RPMI8226 (cell line): ENCODE results near the gene YY1.

ENCODE experiments used
- DNase-seq: peaks from one replicate; pipeline ENCODE4 v3.0.0-alpha.2; 2015

The YY1 gene

GRCh38 chr14:100317912-100318808, 79.2 kb downstream of the YY1 start:
- DNase-seq, result peak; percentile 58

GRCh38 chr14:100320157-100320856, 81.4 kb downstream of the YY1 start:
- DNase-seq, result no peak

- no peak for DNase-seq
Observed at GRCh38 chr14:100321473-100322137, 82.7 kb downstream of the YY1 start.

GRCh38 chr14:100322138-100322957, 83.4 kb downstream of the YY1 start:
- DNase-seq, result no peak

GRCh38 chr14:100323121-100323941, 84.4 kb downstream of the YY1 start, which contains the start of gene SLC25A47:
Gene SLC25A47 (plus strand): TSS chr14:100323339. CDS start chr14:100323415, 76 bp downstream.
- DNase-seq, result no peak

GRCh38 chr14:100323942-100324307, 85.0 kb downstream of the YY1 start:
- DNase-seq, result no peak

GRCh38 chr14:100325231-100325632, 86.3 kb downstream of the YY1 start:
- DNase-seq, result no peak

- no peak for DNase-seq
Observed at GRCh38 chr14:100325958-100326357, 87.0 kb downstream of the YY1 start.

- DNase-seq, result no peak
Observed at GRCh38 chr14:100327128-100327527, 88.2 kb downstream of the YY1 start.

GRCh38 chr14:100328495-100329163, 89.7 kb downstream of the YY1 start:
- DNase-seq, result no peak

- no peak for DNase-seq
Observed at GRCh38 chr14:100329233-100330006, 90.5 kb downstream of the YY1 start.

GRCh38 chr14:100330007-100330344, 91.0 kb downstream of the YY1 start:
- no peak for DNase-seq

- no peak for DNase-seq
Observed at GRCh38 chr14:100330388-100330931, 91.5 kb downstream of the YY1 start.

GRCh38 chr14:100332071-100332639, 93.2 kb downstream of the YY1 start:
- DNase-seq, result no peak
